Measurements from ENCODE around the gene ARHGAP15. TPM values are rescaled to one million over a fixed set of nuclear protein-coding genes. Genes with fewer than 3 reads are reported as not detected.

ARHGAP15 gene
- total RNA-seq, 1 donor from 2014 or later: not detected

DNA sequence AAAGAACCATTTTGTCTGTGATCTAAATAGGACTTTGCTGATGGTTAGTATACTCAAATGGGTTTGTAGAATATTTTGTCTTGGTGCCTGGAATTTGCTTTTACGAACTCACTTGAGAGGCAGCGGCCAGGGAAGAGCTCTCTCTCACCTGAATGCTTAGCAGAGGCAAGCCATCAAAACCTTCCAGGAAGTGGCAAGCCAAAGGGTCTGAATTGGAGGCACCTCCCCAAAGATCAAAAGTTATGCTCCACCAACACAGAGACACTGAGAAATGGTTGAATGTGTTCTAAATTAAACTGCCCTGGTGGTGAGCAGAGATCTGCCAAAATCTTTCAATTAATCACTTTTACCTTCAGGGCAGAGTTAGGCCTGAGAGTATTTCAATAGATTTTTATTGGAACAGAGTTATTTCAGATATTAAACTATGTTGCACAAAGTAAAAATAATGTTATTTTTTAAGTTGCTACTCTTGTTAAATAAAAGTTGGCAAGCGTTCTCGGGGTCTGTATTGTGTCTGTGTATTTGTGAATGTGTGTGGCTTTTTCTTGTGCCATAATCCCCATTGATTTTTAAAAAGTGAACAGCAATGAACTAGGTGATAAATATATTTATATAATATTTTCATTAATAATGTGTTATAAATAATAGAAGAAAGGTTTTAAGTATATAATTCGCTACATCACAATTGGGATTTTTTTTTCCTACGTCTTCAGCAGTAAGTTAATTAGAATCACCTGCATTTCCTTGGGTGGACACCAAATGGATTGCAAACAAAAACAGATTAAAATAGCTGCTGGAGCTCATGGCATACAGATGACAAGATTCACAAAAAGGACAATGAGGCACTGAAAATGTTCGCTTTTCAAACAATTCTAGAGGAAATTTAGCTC lies 416.1 kb downstream of the ARHGAP15 start:
- TF ChIP-seq, protein P1, sequence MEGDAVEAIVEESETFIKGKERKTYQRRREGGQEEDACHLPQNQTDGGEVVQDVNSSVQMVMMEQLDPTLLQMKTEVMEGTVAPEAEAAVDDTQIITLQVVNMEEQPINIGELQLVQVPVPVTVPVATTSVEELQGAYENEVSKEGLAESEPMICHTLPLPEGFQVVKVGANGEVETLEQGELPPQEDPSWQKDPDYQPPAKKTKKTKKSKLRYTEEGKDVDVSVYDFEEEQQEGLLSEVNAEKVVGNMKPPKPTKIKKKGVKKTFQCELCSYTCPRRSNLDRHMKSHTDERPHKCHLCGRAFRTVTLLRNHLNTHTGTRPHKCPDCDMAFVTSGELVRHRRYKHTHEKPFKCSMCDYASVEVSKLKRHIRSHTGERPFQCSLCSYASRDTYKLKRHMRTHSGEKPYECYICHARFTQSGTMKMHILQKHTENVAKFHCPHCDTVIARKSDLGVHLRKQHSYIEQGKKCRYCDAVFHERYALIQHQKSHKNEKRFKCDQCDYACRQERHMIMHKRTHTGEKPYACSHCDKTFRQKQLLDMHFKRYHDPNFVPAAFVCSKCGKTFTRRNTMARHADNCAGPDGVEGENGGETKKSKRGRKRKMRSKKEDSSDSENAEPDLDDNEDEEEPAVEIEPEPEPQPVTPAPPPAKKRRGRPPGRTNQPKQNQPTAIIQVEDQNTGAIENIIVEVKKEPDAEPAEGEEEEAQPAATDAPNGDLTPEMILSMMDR (IDR thresholded peaks at IDR 0.05; ENCODE audit: partially characterized antibody, unreplicated experiment): no peak
- no peaks in the 10 kb centered on the region for H3K4me1 Mint-ChIP-seq (ENCODE audit: low read depth, unreplicated experiment)
- H3K27ac Mint-ChIP-seq (ENCODE audit: unreplicated experiment): no peak overlapping the region
- no peak for DNase-seq
- peaks cover under 1% of the 10 kb centered on the region for H3K36me3 Mint-ChIP-seq (ENCODE audit: unreplicated experiment)
- H3K9me3 Mint-ChIP-seq (ENCODE audit: unreplicated experiment): no peaks in the 10 kb centered on the region
- H3K4me3 Mint-ChIP-seq (ENCODE audit: unreplicated experiment): no peak overlapping the region
- H3K27me3 Mint-ChIP-seq (ENCODE audit: unreplicated experiment): peaks cover 2% of the 10 kb centered on the region

DNA sequence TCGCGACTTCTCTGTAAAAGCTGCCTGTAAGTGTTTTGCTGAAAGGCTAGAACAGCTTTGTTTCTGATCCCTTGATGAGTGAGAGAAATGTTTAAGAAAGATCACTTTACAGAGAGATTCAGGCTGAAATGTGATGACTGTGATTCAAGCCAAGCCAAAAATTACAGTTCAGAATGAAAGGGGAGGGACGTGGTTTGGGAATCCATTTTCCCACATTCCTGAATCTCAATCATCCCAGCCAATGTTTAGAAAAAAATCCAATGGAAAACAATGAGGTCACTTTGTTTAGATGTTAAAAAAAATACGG lies 416.7 kb downstream of the ARHGAP15 start:
- no peaks in the 10 kb centered on the region for H3K36me3 Mint-ChIP-seq (ENCODE audit: unreplicated experiment)
- DNase-seq: no peak
- no peaks in the 10 kb centered on the region for H3K4me1 Mint-ChIP-seq (ENCODE audit: low read depth, unreplicated experiment)

DNA sequence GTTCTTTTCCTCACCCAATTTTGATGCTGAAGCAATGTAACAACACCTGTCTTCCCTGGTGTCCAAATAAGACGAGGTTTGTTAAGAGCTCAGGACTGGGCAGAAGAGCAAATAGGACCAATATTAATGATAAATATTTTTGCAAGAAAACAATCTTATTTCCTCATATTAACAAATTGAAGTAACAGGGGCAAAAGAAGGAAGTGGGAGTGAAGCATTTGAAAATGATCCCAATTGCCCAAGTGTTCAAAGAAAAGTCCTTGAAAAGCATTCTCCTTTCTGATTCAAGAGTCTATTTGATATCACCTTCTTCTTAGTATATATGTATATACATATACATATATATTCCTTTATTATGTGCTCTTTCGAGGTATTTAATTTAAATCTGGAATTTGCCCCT lies 418.8 kb downstream of the ARHGAP15 start:
- Mint-ChIP-seq H3K27me3 (ENCODE audit: unreplicated experiment) (no peaks in the 10 kb centered on the region), H3K4me3 (ENCODE audit: unreplicated experiment) (no peak overlapping the region), H3K27ac (ENCODE audit: unreplicated experiment) (no peak overlapping the region), H3K9me3 (ENCODE audit: unreplicated experiment) (no peaks in the 10 kb centered on the region), H3K36me3 (ENCODE audit: unreplicated experiment) (no peaks in the 10 kb centered on the region), H3K4me1 (ENCODE audit: low read depth, unreplicated experiment) (no peaks in the 10 kb centered on the region)
- TF ChIP-seq, protein P1 (IDR thresholded peaks at IDR 0.05; ENCODE audit: partially characterized antibody, unreplicated experiment): no peak
- DNase-seq: no peak

More for the DNA sequence above, 416.7 kb downstream of the ARHGAP15 start:
- Mint-ChIP-seq H3K4me3 (ENCODE audit: unreplicated experiment) (no peak overlapping the region), H3K9me3 (ENCODE audit: unreplicated experiment) (no peaks in the 10 kb centered on the region), H3K27me3 (ENCODE audit: unreplicated experiment) (peaks cover 1% of the 10 kb centered on the region), H3K27ac (ENCODE audit: unreplicated experiment) (no peak overlapping the region)
- TF ChIP-seq, protein P1 (IDR thresholded peaks at IDR 0.05; ENCODE audit: partially characterized antibody, unreplicated experiment): no peak

GRCh38 chr2:143550500-143550899 lies 421.3 kb downstream of the ARHGAP15 start:
- no peaks in the 10 kb centered on the region for H3K4me1 Mint-ChIP-seq (ENCODE audit: low read depth, unreplicated experiment)
- TF ChIP-seq, protein P1 (IDR thresholded peaks at IDR 0.05; ENCODE audit: partially characterized antibody, unreplicated experiment): no peak
- no peak for DNase-seq

GRCh38 chr2:143551971-143552650 lies 422.9 kb downstream of the ARHGAP15 start:
- Mint-ChIP-seq H3K27ac (ENCODE audit: unreplicated experiment) (no peak overlapping the region), H3K9me3 (ENCODE audit: unreplicated experiment) (no peaks in the 10 kb centered on the region), H3K36me3 (ENCODE audit: unreplicated experiment) (no peaks in the 10 kb centered on the region), H3K27me3 (ENCODE audit: unreplicated experiment) (no peaks in the 10 kb centered on the region), H3K4me1 (ENCODE audit: low read depth, unreplicated experiment) (no peaks in the 10 kb centered on the region), H3K4me3 (ENCODE audit: unreplicated experiment) (no peak overlapping the region)
- TF ChIP-seq, protein P1 (IDR thresholded peaks at IDR 0.05; ENCODE audit: partially characterized antibody, unreplicated experiment): no peak
- DNase-seq: no peak

More at GRCh38 chr2:143550500-143550899, 421.3 kb downstream of the ARHGAP15 start:
- no peak overlapping the region for H3K27ac Mint-ChIP-seq (ENCODE audit: unreplicated experiment)
- H3K4me3 Mint-ChIP-seq (ENCODE audit: unreplicated experiment): no peak overlapping the region
- no peaks in the 10 kb centered on the region for H3K27me3 Mint-ChIP-seq (ENCODE audit: unreplicated experiment)
- no peaks in the 10 kb centered on the region for H3K9me3 Mint-ChIP-seq (ENCODE audit: unreplicated experiment)
- H3K36me3 Mint-ChIP-seq (ENCODE audit: unreplicated experiment): no peaks in the 10 kb centered on the region

All from glutamatergic neuron (in vitro differentiated cells).